Measurements from ENCODE around the gene EPAS1.

Gene EPAS1

DNA sequence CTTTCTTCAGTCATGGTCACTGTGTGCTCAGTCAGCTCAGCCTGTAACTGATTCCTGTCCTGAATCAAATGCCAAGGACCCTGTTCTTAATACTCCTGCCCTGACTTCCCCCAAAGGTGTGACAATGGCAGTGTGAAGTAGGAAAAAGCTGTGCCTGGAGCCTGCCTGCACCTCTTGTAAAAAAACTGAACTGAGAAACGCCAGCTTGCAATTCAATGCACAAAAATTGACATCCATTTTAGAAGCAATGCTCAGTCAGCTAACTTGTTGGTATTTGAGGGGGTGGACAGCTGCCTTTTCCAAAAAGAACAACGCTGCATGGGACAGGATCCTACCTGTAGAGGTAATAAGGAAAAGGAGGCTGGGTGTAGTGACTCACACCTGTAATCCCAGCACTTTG is 115.9 kb downstream of the EPAS1 start:
- H3K9me3 ChIP-seq (ENCODE audit: insufficient read depth, low read length): peaks cover 7% of the 10 kb centered on the region; the same call in 1 of the 2 replicates
- no peaks in the 10 kb centered on the region for H3K27me3 ChIP-seq (ENCODE audit: insufficient read depth, insufficient read length)
- H3K4me1 ChIP-seq (ENCODE audit: insufficient read depth, insufficient read length): peaks cover 6% of the 10 kb centered on the region
- no peak overlapping the region for H3K4me3 ChIP-seq (ENCODE audit: insufficient read length, low read depth)
- TF ChIP-seq SUZ12 (IDR thresholded peaks at IDR 0.05; ENCODE audit: extremely low read depth, insufficient read depth, insufficient read length) (no peak), ZNF274 (IDR thresholded peaks at IDR 0.05; ENCODE audit: low read depth, low read length) (no peak), YY1 (IDR thresholded peaks at IDR 0.05; ENCODE audit: insufficient read depth, insufficient read length) (no peak)
- no peak for DNase-seq (ENCODE audit: low read depth, low spot score)
- no peak overlapping the region for H3K9ac ChIP-seq (ENCODE audit: insufficient read length, low read depth)
- H3K36me3 ChIP-seq (ENCODE audit: insufficient read depth, insufficient read length, low read length): no peaks in the 10 kb centered on the region

DNA sequence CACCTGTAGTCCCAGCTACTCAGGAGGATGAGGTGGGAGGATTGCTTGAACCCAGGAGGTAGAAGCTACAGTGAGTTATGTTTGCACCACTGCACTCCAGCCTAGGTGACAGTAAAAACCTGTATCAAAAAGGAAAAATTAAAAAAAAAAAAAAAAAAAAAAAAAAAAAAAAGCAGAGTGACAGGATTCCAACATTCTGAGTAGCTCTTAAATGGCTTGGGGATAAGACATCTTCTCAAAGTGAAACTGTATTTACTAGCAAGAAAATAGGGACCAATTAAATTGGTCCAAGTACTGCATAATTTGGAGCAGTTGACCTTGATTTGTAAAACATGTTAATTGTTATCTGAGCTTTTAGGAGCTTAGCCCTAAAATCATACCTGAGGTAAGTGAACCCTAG is 116.4 kb downstream of the EPAS1 start:
- Histone ChIP-seq H3K4me3 (ENCODE audit: insufficient read length, low read depth) (no peak overlapping the region), H3K27me3 (ENCODE audit: insufficient read depth, insufficient read length) (no peaks in the 10 kb centered on the region), H3K9me3 (ENCODE audit: insufficient read depth, low read length) (peaks cover 10% of the 10 kb centered on the region; the same call in 1 of the 2 replicates), H3K36me3 (ENCODE audit: insufficient read depth, insufficient read length, low read length) (no peaks in the 10 kb centered on the region), H3K4me1 (ENCODE audit: insufficient read depth, insufficient read length) (peaks cover 6% of the 10 kb centered on the region), H3K9ac (ENCODE audit: insufficient read length, low read depth) (no peak overlapping the region)
- no peak for DNase-seq (ENCODE audit: low read depth, low spot score)
- no peak for TF ChIP-seq YY1 (IDR thresholded peaks at IDR 0.05; ENCODE audit: insufficient read depth, insufficient read length)
- no peak for TF ChIP-seq SUZ12 (IDR thresholded peaks at IDR 0.05; ENCODE audit: extremely low read depth, insufficient read depth, insufficient read length)
- no peak for TF ChIP-seq ZNF274 (IDR thresholded peaks at IDR 0.05; ENCODE audit: low read depth, low read length)

DNA sequence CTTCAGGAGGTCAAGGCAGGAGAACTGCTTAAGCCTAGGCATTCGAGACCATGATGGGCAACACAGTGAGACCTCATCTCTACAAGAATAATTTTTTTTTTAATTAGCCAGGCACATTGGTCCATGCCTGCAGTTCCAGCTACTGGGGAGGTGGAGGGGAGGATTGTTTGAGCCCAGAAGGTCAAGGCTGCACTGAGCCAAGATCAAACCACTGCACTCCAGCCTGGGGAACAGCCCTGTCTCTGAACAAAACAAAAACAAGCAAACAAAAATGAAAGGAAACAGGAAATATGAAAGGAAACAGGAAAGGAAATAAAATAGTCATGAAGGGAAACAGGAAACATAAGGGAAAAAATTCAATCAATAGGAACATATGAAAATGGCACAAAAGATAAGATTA is 117.5 kb downstream of the EPAS1 start:
- H3K4me3 ChIP-seq (ENCODE audit: insufficient read length, low read depth): no peak overlapping the region
- no peaks in the 10 kb centered on the region for H3K36me3 ChIP-seq (ENCODE audit: insufficient read depth, insufficient read length, low read length)
- H3K9me3 ChIP-seq (ENCODE audit: insufficient read depth, low read length): peaks cover 20% of the 10 kb centered on the region; the same call in 1 of the 2 replicates
- no peak overlapping the region for H3K9ac ChIP-seq (ENCODE audit: insufficient read length, low read depth)
- TF ChIP-seq ZNF274 (IDR thresholded peaks at IDR 0.05; ENCODE audit: low read depth, low read length): no peak
- TF ChIP-seq YY1 (IDR thresholded peaks at IDR 0.05; ENCODE audit: insufficient read depth, insufficient read length): no peak
- no peak for TF ChIP-seq SUZ12 (IDR thresholded peaks at IDR 0.05; ENCODE audit: extremely low read depth, insufficient read depth, insufficient read length)
- peaks cover 2% of the 10 kb centered on the region for H3K4me1 ChIP-seq (ENCODE audit: insufficient read depth, insufficient read length)
- H3K27me3 ChIP-seq (ENCODE audit: insufficient read depth, insufficient read length): no peaks in the 10 kb centered on the region
- no peak for DNase-seq (ENCODE audit: low read depth, low spot score)

DNA sequence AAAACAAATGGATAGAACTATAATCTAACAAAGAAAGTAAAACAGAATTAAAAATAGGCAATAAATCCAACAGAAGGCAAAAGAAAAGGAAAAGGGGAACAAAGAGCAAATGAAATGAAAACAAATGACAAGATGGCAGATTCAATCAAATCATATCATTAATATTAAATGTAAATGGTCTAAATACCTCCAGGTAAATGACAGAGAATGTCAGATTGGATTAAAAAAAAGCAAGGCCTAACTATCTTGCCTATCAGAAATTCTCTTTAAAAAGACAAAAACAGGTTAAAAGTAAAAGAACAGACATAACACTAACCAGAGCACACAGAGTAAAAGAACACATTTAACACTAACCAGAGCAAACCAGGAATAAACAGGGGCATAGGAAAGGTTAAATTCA is 119.1 kb downstream of the EPAS1 start:
- H3K9me3 ChIP-seq (ENCODE audit: insufficient read depth, low read length): peaks cover 22% of the 10 kb centered on the region; the same call in 1 of the 2 replicates
- H3K9ac ChIP-seq (ENCODE audit: insufficient read length, low read depth): no peak overlapping the region
- TF ChIP-seq SUZ12 (IDR thresholded peaks at IDR 0.05; ENCODE audit: extremely low read depth, insufficient read depth, insufficient read length) (no peak), ZNF274 (IDR thresholded peaks at IDR 0.05; ENCODE audit: low read depth, low read length) (no peak), YY1 (IDR thresholded peaks at IDR 0.05; ENCODE audit: insufficient read depth, insufficient read length) (no peak)
- H3K4me3 ChIP-seq (ENCODE audit: insufficient read length, low read depth): no peak overlapping the region
- H3K36me3 ChIP-seq (ENCODE audit: insufficient read depth, insufficient read length, low read length): no peaks in the 10 kb centered on the region
- H3K4me1 ChIP-seq (ENCODE audit: insufficient read depth, insufficient read length): no peaks in the 10 kb centered on the region
- H3K27me3 ChIP-seq (ENCODE audit: insufficient read depth, insufficient read length): no peaks in the 10 kb centered on the region
- no peak for DNase-seq (ENCODE audit: low read depth, low spot score)

DNA sequence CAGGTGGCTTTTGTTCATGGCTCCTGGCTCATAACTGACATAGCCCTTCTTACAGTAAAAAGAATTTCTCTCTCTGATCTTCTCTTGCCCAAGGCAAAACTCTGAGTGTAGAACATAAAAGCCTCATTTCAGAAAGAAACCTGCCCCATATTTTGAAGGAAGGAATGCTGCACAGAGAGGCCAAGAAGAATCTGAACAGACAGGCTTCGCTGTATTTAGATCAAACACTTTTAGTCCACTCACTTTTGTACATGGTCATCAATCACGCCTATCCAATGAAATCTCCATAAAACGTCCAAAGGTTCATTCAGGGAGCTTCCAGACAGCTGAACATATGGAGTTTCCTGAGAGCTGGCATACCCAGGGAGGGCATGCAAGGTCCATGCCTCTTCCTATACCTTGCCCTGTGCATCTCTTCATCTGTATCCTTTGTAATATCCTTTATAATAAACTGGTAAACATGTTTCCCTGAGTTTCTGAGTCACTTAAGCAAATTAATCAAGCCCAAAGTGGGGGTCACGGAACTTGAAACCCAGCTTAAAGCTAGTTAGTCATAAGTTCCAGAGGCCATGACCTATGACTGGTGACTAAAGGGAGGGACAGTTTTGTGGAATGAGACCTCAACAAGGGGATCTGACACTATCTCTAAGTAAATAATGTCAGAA is 119.7 kb downstream of the EPAS1 start:
- H3K4me1 ChIP-seq (ENCODE audit: insufficient read depth, insufficient read length): no peaks in the 10 kb centered on the region
- H3K9ac ChIP-seq (ENCODE audit: insufficient read length, low read depth): no peak overlapping the region
- no peak for DNase-seq (ENCODE audit: low read depth, low spot score)
- H3K4me3 ChIP-seq (ENCODE audit: insufficient read length, low read depth): no peak overlapping the region
- H3K27me3 ChIP-seq (ENCODE audit: insufficient read depth, insufficient read length): no peaks in the 10 kb centered on the region
- no peak for TF ChIP-seq YY1 (IDR thresholded peaks at IDR 0.05; ENCODE audit: insufficient read depth, insufficient read length)
- no peak for TF ChIP-seq ZNF274 (IDR thresholded peaks at IDR 0.05; ENCODE audit: low read depth, low read length)
- no peak for TF ChIP-seq SUZ12 (IDR thresholded peaks at IDR 0.05; ENCODE audit: extremely low read depth, insufficient read depth, insufficient read length)
- H3K9me3 ChIP-seq (ENCODE audit: insufficient read depth, low read length): peaks cover 22% of the 10 kb centered on the region; the same call in 1 of the 2 replicates
- no peaks in the 10 kb centered on the region for H3K36me3 ChIP-seq (ENCODE audit: insufficient read depth, insufficient read length, low read length)

DNA sequence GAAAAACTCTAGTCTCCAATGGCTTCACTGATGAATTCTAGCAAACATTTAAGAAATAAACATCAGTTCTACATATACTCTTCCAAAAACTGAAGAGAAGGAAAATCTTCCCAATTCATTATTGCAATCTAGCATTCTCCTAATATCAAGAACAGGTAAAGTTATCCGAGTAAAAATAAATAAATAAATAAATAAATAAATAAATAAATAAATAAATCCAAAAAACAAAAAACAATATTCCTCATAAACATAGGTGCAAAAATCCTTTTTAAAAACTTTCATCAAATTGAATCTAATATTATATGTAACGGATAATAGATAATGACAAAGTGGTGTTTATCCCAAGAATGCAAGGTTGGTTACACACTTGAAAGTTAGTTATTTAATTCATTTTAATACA is 123.7 kb downstream of the EPAS1 start:
- Histone ChIP-seq H3K27me3 (ENCODE audit: insufficient read depth, insufficient read length) (no peaks in the 10 kb centered on the region), H3K9me3 (ENCODE audit: insufficient read depth, low read length) (peaks cover 21% of the 10 kb centered on the region; the same call in 1 of the 2 replicates), H3K4me3 (ENCODE audit: insufficient read length, low read depth) (no peak overlapping the region), H3K36me3 (ENCODE audit: insufficient read depth, insufficient read length, low read length) (no peaks in the 10 kb centered on the region), H3K4me1 (ENCODE audit: insufficient read depth, insufficient read length) (no peaks in the 10 kb centered on the region), H3K9ac (ENCODE audit: insufficient read length, low read depth) (no peak overlapping the region)
- TF ChIP-seq ZNF274 (IDR thresholded peaks at IDR 0.05; ENCODE audit: low read depth, low read length): no peak
- TF ChIP-seq SUZ12 (IDR thresholded peaks at IDR 0.05; ENCODE audit: extremely low read depth, insufficient read depth, insufficient read length): no peak
- TF ChIP-seq YY1 (IDR thresholded peaks at IDR 0.05; ENCODE audit: insufficient read depth, insufficient read length): no peak
- DNase-seq (ENCODE audit: low read depth, low spot score): no peak

DNA sequence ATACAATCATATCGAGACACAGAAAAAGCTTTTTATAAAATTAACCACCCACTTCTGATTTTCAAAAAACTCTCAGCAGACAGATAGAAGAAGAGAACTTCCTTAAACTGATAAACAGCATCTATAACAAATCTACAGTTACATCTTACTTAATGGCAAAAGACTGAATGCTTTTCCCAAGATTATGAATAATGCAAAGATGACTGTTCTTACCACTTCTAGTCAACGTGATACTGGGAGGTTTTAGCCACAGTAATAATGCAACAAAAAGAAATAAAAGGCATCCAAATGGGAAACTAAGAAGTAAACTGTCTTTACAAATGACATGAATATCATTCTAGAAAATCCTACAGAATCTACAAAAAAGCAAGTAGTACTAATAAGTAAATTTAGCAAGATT is 124.2 kb downstream of the EPAS1 start:
- H3K9me3 ChIP-seq (ENCODE audit: insufficient read depth, low read length): peaks cover 17% of the 10 kb centered on the region; the same call in 1 of the 2 replicates
- TF ChIP-seq YY1 (IDR thresholded peaks at IDR 0.05; ENCODE audit: insufficient read depth, insufficient read length) (no peak), ZNF274 (IDR thresholded peaks at IDR 0.05; ENCODE audit: low read depth, low read length) (no peak), SUZ12 (IDR thresholded peaks at IDR 0.05; ENCODE audit: extremely low read depth, insufficient read depth, insufficient read length) (no peak)
- no peak overlapping the region for H3K4me3 ChIP-seq (ENCODE audit: insufficient read length, low read depth)
- no peaks in the 10 kb centered on the region for H3K27me3 ChIP-seq (ENCODE audit: insufficient read depth, insufficient read length)
- H3K9ac ChIP-seq (ENCODE audit: insufficient read length, low read depth): no peak overlapping the region
- DNase-seq (ENCODE audit: low read depth, low spot score): no peak
- no peaks in the 10 kb centered on the region for H3K4me1 ChIP-seq (ENCODE audit: insufficient read depth, insufficient read length)
- no peaks in the 10 kb centered on the region for H3K36me3 ChIP-seq (ENCODE audit: insufficient read depth, insufficient read length, low read length)
